Liver (tissue), 9 donors: ENCODE results near the gene PRG2. TPM values are rescaled to one million over a fixed set of nuclear protein-coding genes. Genes with fewer than 3 reads are reported as not detected.

Experiments
- DNase-seq: peaks from one replicate; pipeline ENCODE4 v3.0.0-alpha.2; 2017; ENCODE audit warnings: low spot score
- H3K27ac ChIP-seq, 2 donors: one replicate each; pipeline ENCODE4 v1.7.0; 2013; ENCODE audit warnings: inconsistent platforms in 2 of 2, low read length in 2 of 2, control low read depth in 1 of 2, low read depth in 1 of 2, mild to moderate bottlenecking in 1 of 2
- H3K27me3 ChIP-seq, 4 donors: one replicate each; pipeline versions ENCODE4 v1.6.1 to v1.7.0; 2013; ENCODE audit warnings: low read length in 3 of 4, inconsistent platforms in 1 of 4, mild to moderate bottlenecking in 1 of 4, moderate library complexity in 1 of 4; ENCODE audit not compliant: control insufficient read depth in 4 of 4, insufficient read depth in 4 of 4
- H3K36me3 ChIP-seq, 4 donors: one replicate each; pipeline versions ENCODE4 v1.6.1 to v1.7.0; 2013; ENCODE audit warnings: low read length in 3 of 4, mild to moderate bottlenecking in 3 of 4, low read depth in 1 of 4, moderate library complexity in 1 of 4; ENCODE audit not compliant: control insufficient read depth in 4 of 4, insufficient read depth in 3 of 4
- H3K4me1 ChIP-seq, 4 donors: one replicate each; pipeline versions ENCODE4 v1.6.1 to v1.7.0; 2013; ENCODE audit warnings: low read length in 3 of 4, mild to moderate bottlenecking in 3 of 4, moderate library complexity in 1 of 4; ENCODE audit not compliant: control insufficient read depth in 4 of 4, insufficient read depth in 4 of 4
- H3K4me3 ChIP-seq, 3 donors: one replicate each; pipeline versions ENCODE4 v1.6.1 to v1.7.0; 2013; ENCODE audit warnings: low read length in 3 of 3, control low read depth in 1 of 3, low read depth in 1 of 3, mild to moderate bottlenecking in 1 of 3
- H3K9ac ChIP-seq, 2 donors: one replicate each; pipeline ENCODE4 v1.7.0; 2013; ENCODE audit warnings: low read length in 2 of 2, mild to moderate bottlenecking in 2 of 2, moderate library complexity in 2 of 2, control low read depth in 1 of 2, low read depth in 1 of 2
- H3K9me3 ChIP-seq, 4 donors: one replicate each; pipeline versions ENCODE4 v1.6.1 to v1.7.0; 2013; ENCODE audit warnings: low read length in 3 of 4; ENCODE audit not compliant: control insufficient read depth in 4 of 4
- ATF3 ChIP-seq: IDR thresholded peaks from 2 replicates; pipeline ENCODE4 v1.6.1; 2016; ENCODE audit warnings: antibody characterized with exemption
- CTCF ChIP-seq: fragments of 150-350 bp; IDR thresholded peaks from 2 replicates; pipeline ENCODE4 v1.5.1; 2017; ENCODE audit warnings: improper control_type of control experiment, low read depth, low read length; ENCODE audit not compliant: missing input control
- EGR1 ChIP-seq, 2 donors: IDR thresholded peaks; 2 replicates each; pipeline ENCODE4 v1.6.1; 2016 to 2018; ENCODE audit warnings: antibody characterized with exemption in 2 of 2, low read depth in 2 of 2
- FOXA1 ChIP-seq: IDR thresholded peaks from 2 replicates; pipeline ENCODE4 v1.6.1; 2016; ENCODE audit warnings: antibody characterized with exemption
- FOXA2 ChIP-seq: IDR thresholded peaks from 2 replicates; pipeline ENCODE4 v1.6.1; 2016; ENCODE audit warnings: antibody characterized with exemption
- GABPA ChIP-seq, 2 donors: IDR thresholded peaks in 1 of 2; conservative IDR thresholded peaks in 1 of 2; 2 replicates each; pipeline ENCODE4 v1.6.1; 2016; ENCODE audit warnings: antibody characterized with exemption in 2 of 2, mild to moderate bottlenecking in 1 of 2, moderate library complexity in 1 of 2
- HNF4A ChIP-seq, 2 donors: conservative IDR thresholded peaks; 2 replicates each; pipeline ENCODE4 v1.6.1; 2016; ENCODE audit warnings: antibody characterized with exemption in 2 of 2, mild to moderate bottlenecking in 2 of 2
- HNF4G ChIP-seq: IDR thresholded peaks from 2 replicates; pipeline ENCODE4 v1.6.1; 2016; ENCODE audit warnings: antibody characterized with exemption
- JUND ChIP-seq, 2 donors: IDR thresholded peaks; 2 replicates each; pipeline ENCODE4 v1.6.1; 2016; ENCODE audit warnings: antibody characterized with exemption in 2 of 2
- NR2F2 ChIP-seq: IDR thresholded peaks from 2 replicates; pipeline ENCODE4 v1.6.1; 2016; ENCODE audit warnings: antibody characterized with exemption
- RAD21 ChIP-seq, 2 donors: IDR thresholded peaks; 2 replicates each; pipeline ENCODE4 v1.6.1; 2016; ENCODE audit warnings: antibody characterized with exemption in 2 of 2, mild to moderate bottlenecking in 2 of 2
- RXRA ChIP-seq, 2 donors: IDR thresholded peaks; 2 replicates each; pipeline ENCODE4 v1.6.1; 2017 to 2018; ENCODE audit warnings: antibody characterized with exemption in 2 of 2, mild to moderate bottlenecking in 1 of 2
- SP1 ChIP-seq: IDR thresholded peaks from 2 replicates; pipeline ENCODE4 v1.6.1; 2018; ENCODE audit warnings: antibody characterized with exemption, mild to moderate bottlenecking
- TAF1 ChIP-seq: conservative IDR thresholded peaks from 2 replicates; pipeline ENCODE4 v1.6.1; 2016; ENCODE audit warnings: antibody characterized with exemption, mild to moderate bottlenecking
- YY1 ChIP-seq: IDR thresholded peaks from 2 replicates; pipeline ENCODE4 v1.6.1; 2016; ENCODE audit warnings: antibody characterized with exemption, mild to moderate bottlenecking
- ZBTB33 ChIP-seq: IDR thresholded peaks from 2 replicates; pipeline ENCODE4 v1.6.1; 2016; ENCODE audit warnings: antibody characterized with exemption
- WGBS: extraction: QIAGEN DNeasy Blood & Tissue Kit; methylation state at CpG from one replicate; pipeline ENCODE4 v1.1.7; 2013; 5-methylcytosine and 5-hydroxymethylcytosine counted together
- polyA plus RNA-seq, 2 donors: library from polyadenylated mRNA; stranded (reverse) in 1 of 2; unstranded in 1 of 2; fragments of 200-250 nt in 1 of 2; fragments of >200 nt in 1 of 2; fragmentation: Nextera tagmentation in 1 of 2; extraction: Ambion mirVana in 1 of 2; gene quantifications; one replicate each; pipeline versions ENCODE4 v1.2.1 to v1.2.3, GENCODE V29; 2013 to 2015
- total RNA-seq, 2 donors: library from RNA; depleted of rRNA; stranded (reverse); fragments of >200 nt; gene quantifications; one replicate each; pipeline ENCODE4 v1.2.3, GENCODE V29; 2014
- TF ChIP-seq, protein P1 (sequence below): IDR thresholded peaks from 2 replicates; pipeline ENCODE4 v1.6.1; 2016; ENCODE audit warnings: antibody characterized with exemption, mild to moderate bottlenecking
- TF ChIP-seq, protein P2 (sequence below): IDR thresholded peaks from 2 replicates; pipeline ENCODE4 v1.6.1; 2016; ENCODE audit warnings: antibody characterized with exemption
- donor health status: healthy.
- donor health status: healthy.
- donor health status: healthy.
- donor health status: healthy.
- donor health status: healthy.

Gene PRG2
- total and polyA plus RNA-seq, 4 donors: 0.74 to 24.2 (median 1.2) TPM; not detected in 1

DNA sequence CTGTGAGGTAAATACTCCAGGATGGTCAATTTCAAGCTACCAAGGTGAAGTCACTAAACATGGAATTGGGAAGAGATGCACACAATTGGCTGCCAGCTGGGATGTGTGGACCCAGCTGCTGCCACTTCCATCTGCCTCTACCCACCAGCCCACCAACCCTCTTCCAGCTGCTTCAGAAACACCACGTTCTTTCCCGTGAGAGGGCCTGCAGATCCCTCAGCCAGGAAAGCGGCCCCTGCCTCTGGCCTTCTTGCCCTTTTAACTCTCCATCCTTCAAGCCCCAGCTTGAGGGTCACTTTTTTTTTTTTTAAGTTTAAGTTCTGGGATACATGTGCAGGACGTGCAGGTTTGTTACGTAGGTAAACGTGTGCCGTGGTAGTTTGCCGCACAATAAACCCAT lies 29.5 kb downstream of the PRG2 start:
- Histone ChIP-seq H3K4me1 (peaks cover 0 to 8% (median 2%) of the 10 kb centered on the region in 4 donors), H3K9ac (no peak overlapping the region), H3K27me3 (no peaks in the 10 kb centered on the region), H3K4me3 (no peak overlapping the region), H3K36me3 (no peaks in the 10 kb centered on the region), H3K27ac (no peak overlapping the region), H3K9me3 (no peaks in the 10 kb centered on the region)
- DNase-seq: no peak
- TF ChIP-seq RAD21 (IDR thresholded peaks at IDR 0.05) (no peak), ZBTB33 (no peak), SP1 (no peak), FOXA2 (no peak), YY1 (no peak), ATF3 (no peak), TAF1 (no peak), HNF4A (conservative IDR thresholded peaks at IDR 0.05) (no peak), GABPA (IDR thresholded peaks at IDR 0.05 in 1 of 2, conservative IDR thresholded peaks at IDR 0.05 in 1 of 2) (no peak), FOXA1 (no peak), HNF4G (no peak), RXRA (IDR thresholded peaks at IDR 0.05) (no peak), CTCF (no peak), NR2F2 (no peak), EGR1 (IDR thresholded peaks at IDR 0.05; ENCODE audit: low read depth in 2 of 2) (no peak), JUND (IDR thresholded peaks at IDR 0.05) (no peak)
- TF ChIP-seq, protein P1, sequence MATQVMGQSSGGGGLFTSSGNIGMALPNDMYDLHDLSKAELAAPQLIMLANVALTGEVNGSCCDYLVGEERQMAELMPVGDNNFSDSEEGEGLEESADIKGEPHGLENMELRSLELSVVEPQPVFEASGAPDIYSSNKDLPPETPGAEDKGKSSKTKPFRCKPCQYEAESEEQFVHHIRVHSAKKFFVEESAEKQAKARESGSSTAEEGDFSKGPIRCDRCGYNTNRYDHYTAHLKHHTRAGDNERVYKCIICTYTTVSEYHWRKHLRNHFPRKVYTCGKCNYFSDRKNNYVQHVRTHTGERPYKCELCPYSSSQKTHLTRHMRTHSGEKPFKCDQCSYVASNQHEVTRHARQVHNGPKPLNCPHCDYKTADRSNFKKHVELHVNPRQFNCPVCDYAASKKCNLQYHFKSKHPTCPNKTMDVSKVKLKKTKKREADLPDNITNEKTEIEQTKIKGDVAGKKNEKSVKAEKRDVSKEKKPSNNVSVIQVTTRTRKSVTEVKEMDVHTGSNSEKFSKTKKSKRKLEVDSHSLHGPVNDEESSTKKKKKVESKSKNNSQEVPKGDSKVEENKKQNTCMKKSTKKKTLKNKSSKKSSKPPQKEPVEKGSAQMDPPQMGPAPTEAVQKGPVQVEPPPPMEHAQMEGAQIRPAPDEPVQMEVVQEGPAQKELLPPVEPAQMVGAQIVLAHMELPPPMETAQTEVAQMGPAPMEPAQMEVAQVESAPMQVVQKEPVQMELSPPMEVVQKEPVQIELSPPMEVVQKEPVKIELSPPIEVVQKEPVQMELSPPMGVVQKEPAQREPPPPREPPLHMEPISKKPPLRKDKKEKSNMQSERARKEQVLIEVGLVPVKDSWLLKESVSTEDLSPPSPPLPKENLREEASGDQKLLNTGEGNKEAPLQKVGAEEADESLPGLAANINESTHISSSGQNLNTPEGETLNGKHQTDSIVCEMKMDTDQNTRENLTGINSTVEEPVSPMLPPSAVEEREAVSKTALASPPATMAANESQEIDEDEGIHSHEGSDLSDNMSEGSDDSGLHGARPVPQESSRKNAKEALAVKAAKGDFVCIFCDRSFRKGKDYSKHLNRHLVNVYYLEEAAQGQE: no peak
- TF ChIP-seq, protein P2, sequence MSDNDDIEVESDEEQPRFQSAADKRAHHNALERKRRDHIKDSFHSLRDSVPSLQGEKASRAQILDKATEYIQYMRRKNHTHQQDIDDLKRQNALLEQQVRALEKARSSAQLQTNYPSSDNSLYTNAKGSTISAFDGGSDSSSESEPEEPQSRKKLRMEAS: no peak
- WGBS: 96% methylated on average over 8 of the region's 8 CpGs
